ENCODE results near the gene PRAMEF14. TPM values are rescaled to one million over a fixed set of nuclear protein-coding genes. Genes with fewer than 3 reads are reported as not detected.
"Not testable (repeated sequence)": the region's sequence is repeated elsewhere in the genome, so short reads cannot be mapped to it uniquely, and the experiment has no call there.

PRAMEF14 gene
- total and polyA plus RNA-seq, 5 experiments from 2014 or later = not detected

DNA sequence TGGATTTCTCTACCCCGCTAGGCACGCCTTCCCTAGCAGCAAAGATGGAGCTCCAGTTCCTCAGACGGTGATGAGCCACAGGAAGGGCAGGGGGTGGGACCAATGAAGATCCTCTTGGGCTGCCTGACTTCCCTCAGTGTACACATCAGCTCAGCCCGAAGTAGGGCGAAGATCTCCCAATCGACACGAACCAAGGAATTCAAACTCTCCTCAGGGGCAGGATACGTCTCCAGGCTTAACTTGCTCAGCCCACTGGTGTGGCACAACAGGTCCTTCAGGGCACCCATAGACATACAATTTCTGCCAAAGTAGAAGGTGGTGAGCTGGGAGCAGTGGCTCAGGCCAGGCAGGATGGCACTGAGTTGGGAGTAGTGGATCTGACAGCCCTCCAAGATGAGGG lies 4.4 kb downstream of the PRAMEF14 start:
- POLR2A ChIA-PET, H3K27ac Mint-ChIP-seq, H3K4me3 Mint-ChIP-seq, ATAC-seq, H3K4me1 Mint-ChIP-seq, H3K9me3 Mint-ChIP-seq, H3K36me3 Mint-ChIP-seq, DNase-seq, H3K27me3 Mint-ChIP-seq: not testable (repeated sequence)

DNA sequence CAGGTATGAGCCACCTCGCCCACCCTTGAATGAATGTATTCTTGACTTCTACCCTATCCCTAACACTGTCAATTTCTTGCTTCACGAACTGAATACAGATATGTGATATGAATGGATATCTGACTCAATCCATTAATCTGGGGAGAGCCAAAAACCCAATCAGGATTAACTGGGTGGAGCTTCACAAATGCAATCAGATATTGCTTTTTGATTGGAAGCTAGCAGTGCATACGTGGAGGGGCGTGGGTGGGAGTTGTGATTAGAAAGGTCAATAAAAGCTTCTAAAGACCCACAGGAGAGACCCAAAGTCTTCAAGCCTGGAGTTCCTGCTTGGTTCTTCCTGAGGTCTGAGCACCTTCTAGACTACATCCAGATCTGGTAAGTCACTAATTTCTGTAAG lies 31.7 kb downstream of the PRAMEF14 start, which contains the start of gene PRAMEF15:
Gene PRAMEF15 (plus strand): TSS at position 301 of the 400 bp plus-strand sequence. CDS start 2,827 bp downstream, outside the sequence.
- H3K36me3 Mint-ChIP-seq, H3K4me3 Mint-ChIP-seq, ATAC-seq, H3K27me3 Mint-ChIP-seq, H3K4me1 Mint-ChIP-seq, H3K27ac Mint-ChIP-seq, DNase-seq, H3K9me3 Mint-ChIP-seq, POLR2A ChIA-PET: not testable (repeated sequence)

DNA sequence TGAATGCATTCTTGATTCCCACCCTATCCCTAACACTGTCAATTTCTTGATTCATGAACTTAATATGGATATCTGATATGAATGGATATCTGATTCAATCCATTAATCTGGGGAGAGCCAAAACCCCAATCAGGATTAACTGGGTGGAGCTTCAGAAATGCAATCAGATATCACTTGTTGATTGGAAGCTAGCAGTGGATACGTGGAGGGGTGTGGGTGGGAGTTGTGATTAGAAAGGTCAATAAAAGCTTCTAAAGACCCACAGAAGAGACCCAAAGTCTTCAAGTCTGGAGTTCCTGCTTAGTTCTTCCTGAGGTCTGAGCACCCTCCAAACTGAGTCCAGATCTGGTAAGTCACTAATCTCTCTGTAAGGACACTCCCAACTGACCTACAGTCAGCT lies 43.7 kb downstream of the PRAMEF14 start, which contains the start of gene PRAMEF33:
Gene PRAMEF33 (plus strand): TSS at position 301 of the 400 bp plus-strand sequence. CDS start 2,416 bp downstream, outside the sequence.
- H3K27me3 Mint-ChIP-seq, DNase-seq, POLR2A ChIA-PET, H3K27ac Mint-ChIP-seq, H3K4me3 Mint-ChIP-seq, H3K4me1 Mint-ChIP-seq, H3K36me3 Mint-ChIP-seq, H3K9me3 Mint-ChIP-seq, ATAC-seq: not testable (repeated sequence)

DNA sequence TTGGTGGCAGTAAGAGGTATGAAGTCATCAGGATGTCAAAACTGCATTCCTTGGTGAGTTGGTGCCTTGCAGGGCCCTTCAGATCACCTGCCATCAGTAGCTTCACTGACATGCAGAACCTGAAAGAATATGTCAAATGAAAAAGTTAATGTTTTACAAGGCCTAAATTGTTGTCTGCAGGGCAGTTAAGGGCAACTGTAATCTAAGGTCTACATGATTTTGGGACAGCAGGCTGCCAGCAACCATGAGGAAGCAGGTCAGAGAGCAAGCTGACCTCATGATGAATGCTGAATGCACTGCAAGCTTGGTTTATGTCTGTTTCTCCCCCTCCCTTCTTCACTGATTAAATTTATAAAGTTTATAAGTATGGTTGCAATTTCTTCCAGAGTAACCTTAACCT lies 44.7 kb downstream of the PRAMEF14 start:
- H3K4me3 Mint-ChIP-seq, DNase-seq, H3K36me3 Mint-ChIP-seq, ATAC-seq, H3K27ac Mint-ChIP-seq, H3K9me3 Mint-ChIP-seq, H3K27me3 Mint-ChIP-seq, POLR2A ChIA-PET, H3K4me1 Mint-ChIP-seq: not testable (repeated sequence)

DNA sequence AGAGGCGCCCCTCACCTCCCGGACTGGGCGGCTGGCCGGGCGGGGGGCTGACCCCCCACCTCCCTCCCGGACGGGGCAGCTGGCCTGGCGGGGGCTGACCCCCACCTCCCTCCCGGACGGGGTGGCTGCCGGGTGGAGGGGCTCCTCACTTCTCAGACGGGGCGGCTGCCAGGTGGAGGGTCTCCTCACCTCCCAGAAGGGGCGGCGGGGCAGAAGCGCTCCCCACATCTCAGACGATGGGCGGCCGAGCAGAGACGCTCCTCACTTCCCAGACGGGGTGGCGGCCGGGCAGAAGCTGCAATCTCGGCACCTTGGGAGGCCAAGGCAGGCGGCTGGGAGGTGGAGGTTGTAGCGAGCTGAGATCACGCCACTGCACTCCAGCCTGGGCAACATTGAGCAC lies 48.2 kb downstream of the PRAMEF14 start:
- H3K36me3 Mint-ChIP-seq, H3K27ac Mint-ChIP-seq, DNase-seq, H3K9me3 Mint-ChIP-seq, POLR2A ChIA-PET, ATAC-seq, H3K27me3 Mint-ChIP-seq, H3K4me1 Mint-ChIP-seq, H3K4me3 Mint-ChIP-seq: not testable (repeated sequence)

DNA sequence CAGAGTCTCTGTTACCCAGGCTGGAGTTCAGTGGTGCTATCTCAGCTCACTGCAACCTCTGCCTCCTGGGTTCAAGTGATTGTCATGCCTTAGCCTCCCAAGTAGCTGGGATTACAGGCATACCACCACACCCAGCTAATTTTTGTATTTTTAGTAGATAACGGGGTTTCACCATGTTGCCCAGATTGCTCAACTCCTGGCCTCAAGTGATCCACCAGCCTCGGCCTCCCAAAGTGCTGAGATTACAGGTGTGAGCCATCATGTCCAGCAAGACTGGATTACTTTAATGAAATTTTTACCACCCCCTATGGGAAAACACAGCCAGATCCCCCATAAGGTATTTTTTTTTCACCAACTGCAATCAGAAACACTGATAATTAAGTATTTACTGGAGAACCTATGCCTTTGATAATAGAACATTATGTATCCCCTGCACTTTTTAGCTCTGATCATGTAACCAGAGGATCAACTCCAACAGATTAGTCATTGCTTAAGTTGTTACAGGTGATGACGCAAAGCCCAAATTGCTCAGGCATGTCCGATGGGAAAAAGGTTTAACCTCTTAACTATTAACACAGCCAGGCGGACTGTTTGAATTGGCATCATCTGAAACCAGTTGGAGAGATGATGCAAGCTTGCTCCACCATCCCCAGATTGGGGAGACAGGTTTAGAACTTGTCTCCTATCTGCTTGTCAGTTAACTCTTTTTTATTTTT lies 49.6 kb downstream of the PRAMEF14 start:
- not testable (repeated sequence) for H3K4me3 Mint-ChIP-seq, ATAC-seq

More for the DNA sequence above, 49.6 kb downstream of the PRAMEF14 start:
- POLR2A ChIA-PET, H3K27ac Mint-ChIP-seq, H3K4me1 Mint-ChIP-seq, H3K27me3 Mint-ChIP-seq, H3K36me3 Mint-ChIP-seq, DNase-seq, H3K9me3 Mint-ChIP-seq: not testable (repeated sequence)

Other genes starting within 250 kb of the PRAMEF14 start
- gene HNRNPCL2, start 230.3 kb downstream of the PRAMEF14 start, total RNA-seq = not detected
- gene HNRNPCL2, start 230.3 kb downstream of the PRAMEF14 start, polyA plus RNA-seq = not detected
- not detected for gene PRAMEF26, start 191.1 kb downstream of the PRAMEF14 start, total RNA-seq
- not detected for gene PRAMEF26, start 191.1 kb downstream of the PRAMEF14 start, polyA plus RNA-seq
- not detected for gene HNRNPCL4, start 181.5 kb downstream of the PRAMEF14 start, total RNA-seq
- gene HNRNPCL4, start 181.5 kb downstream of the PRAMEF14 start, polyA plus RNA-seq = not detected
- gene PRAMEF9, start 175.3 kb downstream of the PRAMEF14 start, total RNA-seq = not detected
- gene PRAMEF9, start 175.3 kb downstream of the PRAMEF14 start, polyA plus RNA-seq = not detected
- not detected for gene PRAMEF13, start 145.7 kb downstream of the PRAMEF14 start, total RNA-seq
- not detected for gene PRAMEF13, start 145.7 kb downstream of the PRAMEF14 start, polyA plus RNA-seq
- gene PRAMEF18, start 121.0 kb downstream of the PRAMEF14 start, total RNA-seq = not detected
- not detected for gene PRAMEF18, start 121.0 kb downstream of the PRAMEF14 start, polyA plus RNA-seq
- gene PRAMEF5, start 92.9 kb downstream of the PRAMEF14 start, total RNA-seq = not detected
- gene PRAMEF5, start 92.9 kb downstream of the PRAMEF14 start, polyA plus RNA-seq = not detected
- not detected for gene PRAMEF8, start 62.0 kb downstream of the PRAMEF14 start, total RNA-seq
- gene PRAMEF8, start 62.0 kb downstream of the PRAMEF14 start, polyA plus RNA-seq = not detected
- not detected for gene PRAMEF33, start 43.6 kb downstream of the PRAMEF14 start, total RNA-seq
- not detected for gene PRAMEF33, start 43.6 kb downstream of the PRAMEF14 start, polyA plus RNA-seq
- gene PRAMEF15, start 31.6 kb downstream of the PRAMEF14 start, total RNA-seq = not detected
- not detected for gene PRAMEF15, start 31.6 kb downstream of the PRAMEF14 start, polyA plus RNA-seq
- gene PRAMEF19, start 24.8 kb upstream of the PRAMEF14 start, total RNA-seq = not detected
- gene PRAMEF19, start 24.8 kb upstream of the PRAMEF14 start, polyA plus RNA-seq = not detected
- not detected for gene PRAMEF17, start 42.5 kb upstream of the PRAMEF14 start, total RNA-seq
- gene PRAMEF17, start 42.5 kb upstream of the PRAMEF14 start, polyA plus RNA-seq = not detected
- gene PRAMEF20, start 63.3 kb upstream of the PRAMEF14 start, total RNA-seq = not detected
- gene PRAMEF20, start 63.3 kb upstream of the PRAMEF14 start, polyA plus RNA-seq = not detected
- gene LRRC38, start 166.9 kb upstream of the PRAMEF14 start, total RNA-seq = not detected
- gene LRRC38, start 166.9 kb upstream of the PRAMEF14 start, polyA plus RNA-seq = not detected
- not detected for gene PDPN, start 236.7 kb upstream of the PRAMEF14 start, total RNA-seq
- gene PDPN, start 236.7 kb upstream of the PRAMEF14 start, polyA plus RNA-seq = not detected

Data from naive thymus-derived CD8-positive, alpha-beta T cell (primary cell).